HG03439 (cell line): ENCODE data around the gene SPOCK1.

Source experiments
- ATAC-seq: cut with Tn5 transposase; IDR thresholded peaks from one replicate; pipeline ENCODE4 v1.9.1; 2021; ENCODE audit warnings: mild to moderate bottlenecking, moderate library complexity; ENCODE audit not compliant: unreplicated experiment

The SPOCK1 gene

GRCh38 chr5:137040641-137041340 lies 458.3 kb downstream of the SPOCK1 start:
- no peak for ATAC-seq

GRCh38 chr5:137040024-137040423 lies 459.1 kb downstream of the SPOCK1 start:
- ATAC-seq: no peak

GRCh38 chr5:137037848-137038247 lies 461.3 kb downstream of the SPOCK1 start:
- no peak for ATAC-seq

- no peak for ATAC-seq
These were observed 462.5 kb downstream of the SPOCK1 start for GRCh38 chr5:137036640-137037039.

GRCh38 chr5:137035480-137035878 lies 463.6 kb downstream of the SPOCK1 start:
- no peak for ATAC-seq

- no peak for ATAC-seq
These were observed 464.2 kb downstream of the SPOCK1 start for GRCh38 chr5:137034764-137035479.

- ATAC-seq: no peak
These were observed 464.9 kb downstream of the SPOCK1 start for GRCh38 chr5:137034213-137034612.

GRCh38 chr5:137032929-137033328 lies 466.2 kb downstream of the SPOCK1 start:
- no peak for ATAC-seq

- no peak for ATAC-seq
These were observed 471.4 kb downstream of the SPOCK1 start for GRCh38 chr5:137027758-137028157.

- ATAC-seq: no peak
These were observed 472.8 kb downstream of the SPOCK1 start for GRCh38 chr5:137026296-137026695.

- ATAC-seq: no peak
These were observed 475.1 kb downstream of the SPOCK1 start for GRCh38 chr5:137024044-137024443.

GRCh38 chr5:137023371-137023770 lies 475.8 kb downstream of the SPOCK1 start:
- no peak for ATAC-seq

- ATAC-seq: no peak
These were observed 476.4 kb downstream of the SPOCK1 start for GRCh38 chr5:137022725-137023124.

GRCh38 chr5:137022043-137022442 lies 477.1 kb downstream of the SPOCK1 start:
- ATAC-seq: no peak

GRCh38 chr5:137019229-137019628 lies 479.9 kb downstream of the SPOCK1 start:
- no peak for ATAC-seq

- no peak for ATAC-seq
These were observed 482.3 kb downstream of the SPOCK1 start for GRCh38 chr5:137016783-137017324.

GRCh38 chr5:137015540-137016116 lies 483.5 kb downstream of the SPOCK1 start:
- ATAC-seq: no peak

- ATAC-seq: no peak
These were observed 484.4 kb downstream of the SPOCK1 start for GRCh38 chr5:137014731-137015130.

GRCh38 chr5:137010226-137010625 lies 488.9 kb downstream of the SPOCK1 start:
- ATAC-seq: no peak

GRCh38 chr5:137004279-137004678 lies 494.8 kb downstream of the SPOCK1 start:
- no peak for ATAC-seq

- no peak for ATAC-seq
These were observed 498.0 kb downstream of the SPOCK1 start for GRCh38 chr5:137001026-137001569.

- no peak for ATAC-seq
These were observed 499.3 kb downstream of the SPOCK1 start for GRCh38 chr5:136999787-137000186.
